ENCODE measurements around the gene WWOX. TPM values are rescaled to one million over a fixed set of nuclear protein-coding genes. Genes with fewer than 3 reads are reported as not detected.

The WWOX gene
- total RNA-seq, 4 donors from 2014 or later, result 12.9 to 53.5 (median 25.6) TPM

DNA sequence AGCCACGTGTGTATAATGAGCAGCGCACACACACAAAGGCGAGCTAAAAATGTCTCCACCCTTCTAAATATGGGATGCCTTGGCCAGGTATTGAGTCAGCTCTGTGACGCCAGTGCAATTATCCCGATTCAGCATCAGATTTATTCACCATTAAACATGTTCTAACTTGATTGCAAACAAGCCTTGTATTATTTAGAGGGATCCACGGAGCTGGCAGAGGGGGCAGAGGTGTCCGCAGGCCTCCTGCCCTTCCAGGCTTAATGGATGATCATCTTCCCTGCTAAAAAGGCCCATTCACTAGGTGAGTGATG, 909.4 kb downstream of the WWOX start:
- H3K4me3 ChIP-seq, result no peak overlapping the region
- ATAC-seq, result no peak
- WGBS, 2 donors (ENCODE audit: low coverage in 1 of 2), result 100% methylated on average over 3 of the region's 7 CpGs; no CpG with 5 or more reads in 1 of the 2 donors
- TF ChIP-seq CTCF (IDR thresholded peaks at IDR 0.05), result no peak
- TF ChIP-seq EP300 (IDR thresholded peaks at IDR 0.05), result no peak
- no peak for TF ChIP-seq POLR2A (IDR thresholded peaks at IDR 0.05)
- no peak for TF ChIP-seq POLR2AphosphoS5 (IDR thresholded peaks at IDR 0.05)
- no peaks in the 10 kb centered on the region for H3K36me3 ChIP-seq
- H3K27ac ChIP-seq, result no peak overlapping the region
- H3K27me3 ChIP-seq, result no peaks in the 10 kb centered on the region
- no peaks in the 10 kb centered on the region for H3K4me1 ChIP-seq
- H3K9me3 ChIP-seq, result no peaks in the 10 kb centered on the region

GRCh38 chr16:79009896-79010295, 910.4 kb downstream of the WWOX start:
- Histone ChIP-seq H3K27ac (no peak overlapping the region), H3K9me3 (no peaks in the 10 kb centered on the region), H3K27me3 (no peaks in the 10 kb centered on the region), H3K4me1 (no peaks in the 10 kb centered on the region), H3K36me3 (no peaks in the 10 kb centered on the region), H3K4me3 (no peak overlapping the region)
- WGBS, 2 donors (ENCODE audit: low coverage in 1 of 2), result 90 to 100% methylated on average over 3 to 4 of the region's 4 CpGs
- no peak for TF ChIP-seq CTCF (IDR thresholded peaks at IDR 0.05)
- no peak for ATAC-seq

DNA sequence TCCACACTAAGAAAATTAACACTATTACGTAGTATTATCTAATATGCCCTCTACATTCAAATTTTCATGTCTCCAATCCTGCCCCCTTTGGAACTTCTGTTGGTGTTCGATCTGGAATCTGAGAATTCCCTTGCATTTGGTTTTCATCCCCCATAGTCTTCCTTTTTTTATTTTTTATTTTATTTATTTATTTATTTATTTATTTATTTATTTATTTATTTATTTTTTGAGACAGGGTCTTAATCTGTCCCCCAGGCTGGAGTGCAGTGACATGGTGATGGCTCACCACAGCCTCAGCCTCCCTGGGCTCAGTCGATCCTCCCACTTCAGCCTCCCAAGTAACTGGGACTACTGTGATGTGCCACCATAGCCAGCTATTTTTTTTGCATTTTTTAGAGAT, 911.8 kb downstream of the WWOX start:
- H3K36me3 ChIP-seq, result no peaks in the 10 kb centered on the region
- H3K4me3 ChIP-seq, result no peak overlapping the region
- no peak for ATAC-seq
- TF ChIP-seq CTCF (IDR thresholded peaks at IDR 0.05), result no peak
- TF ChIP-seq POLR2A (IDR thresholded peaks at IDR 0.05), result no peak
- no peak for TF ChIP-seq EP300 (IDR thresholded peaks at IDR 0.05)
- no peak for TF ChIP-seq POLR2AphosphoS5 (IDR thresholded peaks at IDR 0.05)
- WGBS, 2 donors (ENCODE audit: low coverage in 1 of 2), result 100% methylated on average over 3 of the region's 3 CpGs
- no peaks in the 10 kb centered on the region for H3K4me1 ChIP-seq
- no peaks in the 10 kb centered on the region for H3K27me3 ChIP-seq
- H3K9me3 ChIP-seq, result no peaks in the 10 kb centered on the region
- no peak overlapping the region for H3K27ac ChIP-seq

DNA sequence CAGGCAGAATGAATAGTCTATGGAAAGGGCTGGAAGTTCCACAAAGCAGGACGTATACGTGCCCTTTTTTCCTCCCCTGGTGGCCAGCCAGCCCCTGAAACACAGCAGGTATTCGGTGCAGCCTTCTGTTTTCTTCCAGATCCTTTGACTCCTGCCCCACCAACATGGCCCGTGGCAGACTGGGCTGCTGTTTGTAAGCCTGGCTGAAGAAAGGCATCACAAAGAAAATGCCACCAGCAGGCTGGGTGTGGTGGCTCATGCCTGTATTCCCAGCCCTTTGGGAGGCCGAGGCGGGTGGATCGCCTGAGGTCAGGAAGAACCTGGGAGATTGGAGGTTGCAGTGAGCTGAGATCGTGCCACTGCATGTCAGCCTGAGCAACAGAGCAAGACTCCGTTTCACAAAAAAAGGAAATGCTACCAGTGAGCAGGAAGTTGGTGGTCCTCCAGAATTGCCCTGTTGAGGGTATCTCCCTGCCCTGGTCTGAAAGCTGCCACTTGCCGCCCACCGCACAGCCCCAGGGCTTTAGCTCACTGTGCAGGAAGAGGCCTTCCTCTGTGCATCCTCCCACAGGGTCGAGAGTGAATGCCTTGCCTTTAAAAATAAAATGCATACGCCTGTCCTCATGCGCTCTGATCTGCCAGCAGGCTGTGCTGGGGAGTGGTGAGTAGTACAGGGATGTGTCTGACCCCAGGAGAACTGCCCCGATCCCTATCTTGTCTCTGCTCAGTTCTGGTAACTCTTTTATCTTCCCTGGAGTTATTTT, 913.4 kb downstream of the WWOX start:
- Histone ChIP-seq H3K4me3 (no peak overlapping the region), H3K27me3 (no peaks in the 10 kb centered on the region), H3K4me1 (no peaks in the 10 kb centered on the region), H3K27ac (no peak overlapping the region), H3K9me3 (no peaks in the 10 kb centered on the region), H3K36me3 (no peaks in the 10 kb centered on the region)
- ATAC-seq, result no peak
- TF ChIP-seq CTCF (IDR thresholded peaks at IDR 0.05) (no peak), POLR2A (IDR thresholded peaks at IDR 0.05) (no peak), EP300 (IDR thresholded peaks at IDR 0.05) (no peak), POLR2AphosphoS5 (IDR thresholded peaks at IDR 0.05) (no peak)
- WGBS, 2 donors (ENCODE audit: low coverage in 1 of 2), result 92 to 100% methylated on average over 1 to 4 of the region's 15 CpGs

- TF ChIP-seq POLR2AphosphoS5 (IDR thresholded peaks at IDR 0.05), result no peak
- TF ChIP-seq CTCF (IDR thresholded peaks at IDR 0.05), result no peak
- no peak for TF ChIP-seq POLR2A (IDR thresholded peaks at IDR 0.05)
- TF ChIP-seq EP300 (IDR thresholded peaks at IDR 0.05), result no peak
- no peak overlapping the region for H3K4me3 ChIP-seq
- no peaks in the 10 kb centered on the region for H3K9me3 ChIP-seq
- H3K36me3 ChIP-seq, result no peaks in the 10 kb centered on the region
- H3K27me3 ChIP-seq, result no peaks in the 10 kb centered on the region
- no peak for ATAC-seq
- H3K4me1 ChIP-seq, result no peaks in the 10 kb centered on the region
- 68 to 69% methylated on average over 10 to 11 of the region's 17 CpGs for WGBS, 2 donors (ENCODE audit: low coverage in 1 of 2)
- no peak overlapping the region for H3K27ac ChIP-seq
Observed at GRCh38 chr16:79013930-79014660, 914.6 kb downstream of the WWOX start.

All from gastroesophageal sphincter (tissue), 4 donors.